Neuronal stem cell (in vitro differentiated cells): ENCODE measurements around the gene MYO1B.

Experiments used
- DNase-seq: peaks from one replicate; pipeline ENCODE4 v3.0.0-alpha.2; 2013; ENCODE audit warnings: low spot score
- H2AFZ ChIP-seq: one replicate; pipeline ENCODE4 v1.6.1; 2013; ENCODE audit warnings: mild to moderate bottlenecking, low read length, inconsistent platforms
- H2AK5ac ChIP-seq: 2 replicates; pipeline ENCODE4 v1.6.1; 2013; ENCODE audit warnings: low read depth, mild to moderate bottlenecking, inconsistent platforms, low read length, moderate library complexity, mixed read lengths
- H2BK120ac ChIP-seq: 2 replicates; pipeline ENCODE4 v1.6.1; 2013; ENCODE audit warnings: low read depth, mild to moderate bottlenecking, inconsistent platforms, low read length, moderate library complexity, mixed read lengths
- H2BK12ac ChIP-seq: one replicate; pipeline ENCODE4 v1.6.1; 2013; ENCODE audit warnings: low read length, inconsistent platforms
- H2BK15ac ChIP-seq: 2 replicates; pipeline ENCODE4 v1.6.1; 2013; ENCODE audit warnings: mild to moderate bottlenecking, low read length, inconsistent platforms, mixed read lengths
- H2BK5ac ChIP-seq: one replicate; pipeline ENCODE4 v1.6.1; 2013; ENCODE audit warnings: inconsistent platforms, mild to moderate bottlenecking, low read length, moderate library complexity
- H3K14ac ChIP-seq: one replicate; pipeline ENCODE4 v1.6.1; 2013; ENCODE audit warnings: low read length, inconsistent platforms
- H3K18ac ChIP-seq: 2 replicates; pipeline ENCODE4 v1.6.1; 2013; ENCODE audit warnings: low read length, inconsistent platforms
- H3K23ac ChIP-seq: 2 replicates; pipeline ENCODE4 v1.6.1; 2013; ENCODE audit warnings: low read depth, mild to moderate bottlenecking, mixed read lengths, low read length, inconsistent platforms; ENCODE audit not compliant: poor library complexity
- H3K27ac ChIP-seq: replicated peaks from 3 replicates; pipeline ENCODE4 v1.5.1; 2013; ENCODE audit warnings: low read length, inconsistent platforms
- H3K27me3 ChIP-seq, 3 experiments: 2 replicates each; pipeline ENCODE4 v1.6.1; 2013; ENCODE audit warnings: low read length in 3 of 3, mild to moderate bottlenecking in 2 of 3, inconsistent platforms in 1 of 3, low read depth in 1 of 3, mixed read lengths in 1 of 3, moderate library complexity in 1 of 3; ENCODE audit not compliant: control insufficient read depth in 3 of 3, insufficient read depth in 3 of 3
- H3K36me3 ChIP-seq, 2 donors: replicated peaks in 1 of 2; 2 replicates each; pipeline ENCODE4 v1.6.1; 2013; ENCODE audit warnings: low read length in 2 of 2; ENCODE audit not compliant: control insufficient read depth in 2 of 2, insufficient read depth in 2 of 2
- H3K4ac ChIP-seq: 2 replicates; pipeline ENCODE4 v1.6.1; 2013; ENCODE audit warnings: inconsistent platforms, mild to moderate bottlenecking, low read length, moderate library complexity
- H3K4me1 ChIP-seq, 2 donors: 1 replicate in 1 of 2; 2 replicates in 1 of 2; pipeline ENCODE4 v1.6.1; 2013; ENCODE audit warnings: low read length in 2 of 2, low read depth in 1 of 2; ENCODE audit not compliant: control insufficient read depth in 2 of 2, insufficient read depth in 1 of 2
- H3K4me2 ChIP-seq: one replicate; pipeline ENCODE4 v1.6.1; 2013; ENCODE audit warnings: mild to moderate bottlenecking, low read length, inconsistent platforms; ENCODE audit not compliant: insufficient read depth, poor library complexity, severe bottlenecking
- H3K4me3 ChIP-seq, 2 donors: 2 replicates each; pipeline ENCODE4 v1.5.1; 2013; ENCODE audit warnings: low read length in 2 of 2, mild to moderate bottlenecking in 2 of 2, inconsistent platforms in 1 of 2, moderate library complexity in 1 of 2
- H3K79me1 ChIP-seq: one replicate; pipeline ENCODE4 v1.6.1; 2013; ENCODE audit warnings: low read depth, mild to moderate bottlenecking, inconsistent platforms, low read length, moderate library complexity
- H3K9ac ChIP-seq: one replicate; pipeline ENCODE4 v1.6.1; 2013; ENCODE audit warnings: mild to moderate bottlenecking, low read depth, low read length, inconsistent platforms; ENCODE audit not compliant: poor library complexity
- H3K9me3 ChIP-seq, 2 donors: replicated peaks in 1 of 2; 2 replicates each; pipeline versions ENCODE3 to v1.6.1; 2013; ENCODE audit warnings: low read length in 2 of 2, mild to moderate bottlenecking in 2 of 2, inconsistent platforms in 1 of 2, low read depth in 1 of 2, mixed read lengths in 1 of 2, moderate library complexity in 1 of 2; ENCODE audit not compliant: control insufficient read depth in 2 of 2, insufficient read depth in 1 of 2
- H4K8ac ChIP-seq: one replicate; pipeline ENCODE4 v1.6.1; 2013; ENCODE audit warnings: low read depth, mild to moderate bottlenecking, inconsistent platforms, low read length, moderate library complexity
- H4K91ac ChIP-seq: one replicate; pipeline ENCODE4 v1.6.1; 2013; ENCODE audit warnings: low read length, low read depth, mild to moderate bottlenecking, inconsistent platforms; ENCODE audit not compliant: poor library complexity
- WGBS, 2 donors: extraction: QIAGEN DNeasy Blood & Tissue Kit; methylation state at CpG; one replicate each; pipeline ENCODE4 v1.1.7; 2013; ENCODE audit warnings: missing lambda C conversion rate in 2 of 2, mixed read lengths in 1 of 2; ENCODE audit not compliant: insufficient read length in 2 of 2, insufficient replicate concordance in 1 of 2; ENCODE audit errors: extremely low coverage in 2 of 2; 5-methylcytosine and 5-hydroxymethylcytosine counted together

The MYO1B gene

DNA sequence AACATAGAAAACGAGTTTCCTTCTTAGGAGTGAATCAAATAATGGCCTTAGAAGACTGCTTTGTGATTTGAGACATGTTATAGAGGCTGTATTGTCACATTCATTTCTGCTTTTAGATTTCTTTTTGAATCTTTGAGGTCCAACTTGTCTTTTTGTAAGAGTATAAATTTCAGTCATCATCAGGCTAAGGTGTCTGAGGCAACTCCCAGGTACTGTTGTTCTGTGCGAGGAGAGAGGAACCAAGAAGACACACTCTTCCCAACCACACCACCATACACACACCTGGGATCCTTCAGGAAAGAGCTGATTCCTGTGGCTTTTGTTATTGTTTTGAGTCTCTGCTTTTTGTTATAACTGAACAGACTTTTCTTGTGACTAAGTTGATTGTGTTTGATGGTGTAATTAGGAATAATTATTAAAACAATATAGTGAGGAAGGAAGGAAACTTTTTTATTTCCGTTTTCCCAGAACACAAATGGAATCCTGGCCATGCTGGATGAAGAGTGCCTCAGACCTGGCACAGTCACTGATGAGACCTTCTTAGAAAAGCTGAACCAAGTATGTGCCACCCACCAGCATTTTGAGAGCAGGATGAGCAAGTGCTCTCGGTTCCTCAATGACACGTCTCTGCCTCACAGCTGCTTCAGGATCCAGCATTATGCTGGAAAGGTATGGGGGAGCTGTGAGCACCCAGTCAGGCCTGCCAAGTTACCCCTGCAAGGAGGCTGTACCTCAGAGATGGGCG is 140.4 kb downstream of the MYO1B start:
- no peaks in the 10 kb centered on the region for H3K4me1 ChIP-seq
- H3K4me3 ChIP-seq: no peak overlapping the region
- peaks cover 0 to 2% of the 10 kb centered on the region in 2 donors for H3K9me3 ChIP-seq
- no peaks in the 10 kb centered on the region for H3K79me1 ChIP-seq
- no peak overlapping the region for H4K8ac ChIP-seq
- no CpG with 5 or more reads among the region's 6 CpGs for WGBS, 2 donors
- H3K14ac ChIP-seq: no peak overlapping the region
- no peak overlapping the region for H3K4ac ChIP-seq
- H3K9ac ChIP-seq: no peak overlapping the region
- H2AK5ac ChIP-seq: no peak overlapping the region
- H3K4me2 ChIP-seq: no peak overlapping the region
- H2BK15ac ChIP-seq: no peak overlapping the region
- H3K27me3 ChIP-seq: no peaks in the 10 kb centered on the region
- no peak overlapping the region for H3K27ac ChIP-seq
- H3K36me3 ChIP-seq: peaks cover 20 to 95% of the 10 kb centered on the region in 2 donors
- no peak overlapping the region for H2BK5ac ChIP-seq
- DNase-seq: no peak
- no peak overlapping the region for H2AFZ ChIP-seq
- H4K91ac ChIP-seq: no peak overlapping the region
- no peak overlapping the region for H3K18ac ChIP-seq
- H3K23ac ChIP-seq: no peak overlapping the region
- no peak overlapping the region for H2BK12ac ChIP-seq
- H2BK120ac ChIP-seq: no peak overlapping the region

DNA sequence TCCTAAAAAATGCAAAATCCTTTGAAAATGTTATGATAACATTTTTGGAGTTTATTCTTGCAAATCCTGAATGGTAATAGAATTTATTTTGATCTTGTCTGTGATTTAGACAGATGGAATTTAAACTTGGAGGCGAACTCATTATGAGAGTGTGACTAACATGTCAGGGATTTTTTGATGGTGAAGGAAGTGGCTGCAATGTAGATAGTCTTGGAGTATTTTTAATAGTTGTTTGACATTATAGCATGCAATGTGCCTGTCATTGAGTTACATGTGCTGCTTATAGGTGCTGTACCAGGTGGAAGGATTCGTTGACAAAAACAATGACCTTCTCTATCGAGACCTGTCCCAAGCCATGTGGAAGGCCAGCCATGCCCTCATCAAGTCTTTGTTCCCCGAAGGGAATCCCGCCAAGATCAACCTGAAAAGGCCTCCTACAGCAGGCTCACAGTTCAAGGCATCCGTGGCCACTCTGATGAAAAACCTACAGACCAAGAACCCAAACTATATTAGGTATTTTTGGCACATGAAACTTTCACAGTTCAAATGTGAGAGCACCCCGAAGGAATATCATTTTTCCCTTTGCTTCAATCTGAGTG is 141.8 kb downstream of the MYO1B start:
- Histone ChIP-seq H2BK15ac (no peak overlapping the region), H2AFZ (no peak overlapping the region), H3K4me2 (no peak overlapping the region), H3K9me3 (peaks cover 0 to 2% of the 10 kb centered on the region in 2 donors), H3K79me1 (no peaks in the 10 kb centered on the region), H4K8ac (no peak overlapping the region), H3K23ac (no peak overlapping the region), H3K4me1 (no peaks in the 10 kb centered on the region), H3K36me3 (peaks cover 25 to 100% of the 10 kb centered on the region in 2 donors), H2AK5ac (no peak overlapping the region), H3K4me3 (no peak overlapping the region), H3K14ac (no peak overlapping the region), H3K27me3 (no peaks in the 10 kb centered on the region), H3K27ac (no peak overlapping the region), H3K4ac (no peak overlapping the region), H2BK120ac (no peak overlapping the region), H3K18ac (no peak overlapping the region), H4K91ac (no peak overlapping the region), H2BK12ac (no peak overlapping the region), H2BK5ac (no peak overlapping the region), H3K9ac (no peak overlapping the region)
- no peak for DNase-seq
- no CpG with 5 or more reads among the region's 7 CpGs for WGBS, 2 donors

DNA sequence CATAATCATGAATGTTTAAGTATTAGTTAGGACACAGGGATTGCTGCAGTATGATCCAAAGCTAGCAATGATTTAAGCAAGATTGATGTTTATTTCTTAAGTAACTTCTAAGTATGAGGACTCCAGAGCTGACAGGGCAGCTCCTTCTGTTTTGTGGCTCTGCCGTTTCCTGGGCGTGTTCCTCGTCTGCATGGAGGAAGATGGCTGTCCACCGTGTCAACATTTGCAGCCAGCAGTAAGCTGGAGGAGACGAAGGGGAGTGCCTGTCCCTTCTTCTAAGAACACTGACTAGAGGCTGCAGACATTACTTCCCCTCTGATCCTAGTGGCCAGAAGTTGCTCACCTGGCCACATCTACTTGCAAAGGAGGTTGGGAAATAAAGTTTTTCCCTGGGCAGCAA is 144.1 kb downstream of the MYO1B start:
- Histone ChIP-seq H3K9ac (no peak overlapping the region), H3K79me1 (no peaks in the 10 kb centered on the region), H3K27ac (no peak overlapping the region), H2BK15ac (no peak overlapping the region), H3K18ac (no peak overlapping the region), H2BK12ac (no peak overlapping the region), H3K4me1 (no peaks in the 10 kb centered on the region), H3K4me2 (no peak overlapping the region), H2AFZ (no peak overlapping the region), H3K36me3 (peaks cover 20 to 100% of the 10 kb centered on the region in 2 donors), H3K27me3 (no peaks in the 10 kb centered on the region), H2BK120ac (no peak overlapping the region), H3K9me3 (peaks cover 0 to 2% of the 10 kb centered on the region in 2 donors), H3K4me3 (no peak overlapping the region), H3K4ac (no peak overlapping the region), H2BK5ac (no peak overlapping the region), H4K91ac (no peak overlapping the region), H3K14ac (no peak overlapping the region), H4K8ac (no peak overlapping the region), H3K23ac (no peak overlapping the region), H2AK5ac (no peak overlapping the region)
- no peak for DNase-seq
- WGBS, 2 donors: no CpG with 5 or more reads among the region's 5 CpGs

GRCh38 chr2:191391171-191391570 is 146.0 kb downstream of the MYO1B start:
- no CpG with 5 or more reads among the region's 3 CpGs for WGBS, 2 donors

More at GRCh38 chr2:191391171-191391570, 146.0 kb downstream of the MYO1B start:
- H3K4me3 ChIP-seq: no peak overlapping the region
- no peak overlapping the region for H2AK5ac ChIP-seq
- no peak overlapping the region for H2AFZ ChIP-seq
- no peak overlapping the region for H2BK5ac ChIP-seq
- H3K36me3 ChIP-seq: peaks cover 17 to 100% of the 10 kb centered on the region in 2 donors
- H2BK15ac ChIP-seq: no peak overlapping the region
- H3K4ac ChIP-seq: no peak overlapping the region
- no peak overlapping the region for H3K27ac ChIP-seq
- no peak for DNase-seq
- H3K4me2 ChIP-seq: no peak overlapping the region
- no peaks in the 10 kb centered on the region for H3K9me3 ChIP-seq
- H3K79me1 ChIP-seq: no peaks in the 10 kb centered on the region
- no peak overlapping the region for H4K91ac ChIP-seq
- H3K4me1 ChIP-seq: no peaks in the 10 kb centered on the region
- no peak overlapping the region for H3K14ac ChIP-seq
- no peak overlapping the region for H3K23ac ChIP-seq
- H3K18ac ChIP-seq: no peak overlapping the region
- H2BK120ac ChIP-seq: no peak overlapping the region
- no peaks in the 10 kb centered on the region for H3K27me3 ChIP-seq
- no peak overlapping the region for H2BK12ac ChIP-seq
- H4K8ac ChIP-seq: no peak overlapping the region
- H3K9ac ChIP-seq: no peak overlapping the region
